ENCODE data around the gene ADAP1.

- no peak for TF ChIP-seq POLR2AphosphoS5 (IDR thresholded peaks at IDR 0.05; ENCODE audit: low read depth, low read length)
- TF ChIP-seq EZH2 (IDR thresholded peaks at IDR 0.05; ENCODE audit: low read depth, low read length, severe bottlenecking): no peak
Observed at GRCh38 chr7:921071-921461, 33.4 kb downstream of the ADAP1 start.
